ENCODE data around the gene ZNF426. TPM values are rescaled to one million over a fixed set of nuclear protein-coding genes. Genes with fewer than 3 reads are reported as not detected.

The ZNF426 gene
- total RNA-seq, 1 donor from 2014 or later: 15.9 TPM

DNA sequence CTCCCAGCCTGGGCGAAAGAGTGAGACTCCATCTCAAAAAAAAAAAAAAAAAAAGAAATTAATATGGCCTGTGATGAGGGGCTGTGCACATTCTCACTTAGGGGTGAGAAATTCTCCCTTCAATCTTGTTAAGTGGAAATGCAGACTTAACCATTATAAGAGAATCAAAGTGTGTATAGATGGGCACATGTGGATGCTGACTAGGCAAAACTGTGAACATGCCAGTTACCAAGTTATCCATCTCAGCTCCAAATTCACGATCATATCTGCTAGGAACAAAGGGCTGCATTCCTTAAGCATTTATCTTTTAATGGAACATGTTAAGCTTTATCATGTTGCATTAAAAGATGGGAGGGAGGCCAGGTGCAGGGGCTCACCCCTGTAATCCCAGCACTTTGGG is 44.3 kb downstream of the ZNF426 start:
- no peak for DNase-seq

DNA sequence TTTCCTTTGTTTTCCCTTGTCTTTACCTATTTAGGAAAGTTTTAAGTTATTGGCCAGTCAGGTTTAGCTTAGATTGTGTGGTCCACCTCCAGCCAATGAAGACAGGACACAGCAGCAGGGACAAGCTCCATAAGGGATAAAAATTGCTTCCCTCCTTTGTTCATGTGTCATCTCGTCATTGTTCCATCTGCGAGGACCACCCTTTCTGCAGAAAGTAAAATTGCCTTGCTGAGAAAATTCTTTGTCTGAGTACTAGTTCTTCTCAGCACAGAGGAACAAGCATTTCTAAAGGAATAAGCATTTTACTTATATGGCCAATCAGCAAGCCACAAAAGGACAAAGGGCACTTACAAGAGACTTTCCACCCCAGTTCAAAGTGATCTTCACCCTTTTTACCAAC is 51.4 kb downstream of the ZNF426 start:
- DNase-seq: no peak

DNA sequence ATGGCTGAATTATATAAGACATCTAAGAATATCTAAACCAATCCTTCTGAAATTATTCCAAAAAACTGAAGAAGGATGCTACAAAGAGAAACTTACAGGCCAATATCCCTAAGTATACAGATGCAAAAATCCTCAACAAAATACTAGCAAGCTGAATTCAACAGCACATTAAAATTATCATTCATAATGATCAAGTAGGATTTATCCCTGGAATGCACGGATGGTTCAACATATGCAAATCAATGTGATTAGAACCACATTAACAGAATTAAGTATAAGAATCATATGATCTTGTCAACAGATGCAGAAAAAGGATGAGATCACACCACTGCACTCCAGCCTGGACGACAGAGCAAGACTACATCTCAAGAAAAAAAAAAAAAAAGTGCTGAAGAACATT is 53.3 kb downstream of the ZNF426 start:
- no peak for DNase-seq

DNA sequence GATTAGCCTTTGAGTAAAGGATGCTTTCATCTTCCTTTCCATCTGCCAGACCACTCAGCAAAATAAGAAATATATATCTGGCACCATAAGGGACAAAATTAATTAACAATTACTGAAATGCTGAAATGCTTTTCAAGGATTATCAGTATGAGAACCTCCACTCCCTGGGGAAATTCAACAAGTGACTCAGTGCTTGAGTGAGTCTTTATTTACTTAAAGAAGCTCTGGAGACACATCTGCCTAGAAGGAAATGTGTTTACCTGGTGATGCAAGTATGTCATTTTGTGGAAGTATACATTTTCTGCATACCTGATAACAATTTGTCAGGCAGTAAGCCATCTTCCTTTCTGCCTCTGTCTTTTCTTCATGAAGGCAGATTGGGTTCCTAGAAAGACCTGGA is 63.5 kb downstream of the ZNF426 start:
- no peak for DNase-seq

Other genes with a start within 250 kb of the ZNF426 start
- 12.8 TPM for gene ZNF699, start 228.8 kb downstream of the ZNF426 start, total RNA-seq
- 29.8 TPM for gene ZNF559, start 214.5 kb downstream of the ZNF426 start, total RNA-seq
- gene ZNF177, start 175.6 kb downstream of the ZNF426 start, total RNA-seq: 4.4 TPM
- 21.8 TPM for gene ZNF266, start 103.1 kb downstream of the ZNF426 start, total RNA-seq
- 0.49 TPM for gene ZNF560, start 40.0 kb downstream of the ZNF426 start, total RNA-seq
- gene ZNF121, start 45.9 kb upstream of the ZNF426 start, total RNA-seq: 51.6 TPM
- gene ZNF561, start 82.6 kb upstream of the ZNF426 start, total RNA-seq: 40.2 TPM
- 30.4 TPM for gene ZNF562, start 136.5 kb upstream of the ZNF426 start, total RNA-seq
- gene ZNF846, start 230.1 kb upstream of the ZNF426 start, total RNA-seq: 16.8 TPM